ENCODE measurements around the gene ARHGAP15.

ARHGAP15 gene

GRCh38 chr2:143229952-143230351 lies 100.7 kb downstream of the ARHGAP15 start:
- no peaks in the 10 kb centered on the region for H4K20me1 ChIP-seq (ENCODE audit: low read depth, low read length)
- H3K9ac ChIP-seq (ENCODE audit: low read length), result no peak overlapping the region
- TF ChIP-seq EZH2phosphoT487 (conservative IDR thresholded peaks at IDR 0.05; ENCODE audit: low read length), result no peak
- no peak for TF ChIP-seq CTCF (IDR thresholded peaks at IDR 0.05; ENCODE audit: insufficient read depth, low read length, poor library complexity, severe bottlenecking)
- H3K4me3 ChIP-seq (ENCODE audit: insufficient read depth, low read length, poor library complexity, severe bottlenecking), result no peak overlapping the region
- no peaks in the 10 kb centered on the region for H3K27me3 ChIP-seq (ENCODE audit: low read length)
- no peaks in the 10 kb centered on the region for H3F3A ChIP-seq (ENCODE audit: insufficient read depth)
- H3K9me3 ChIP-seq (ENCODE audit: insufficient read depth, low read length), result no peaks in the 10 kb centered on the region
- H3K27ac ChIP-seq (ENCODE audit: low read depth, low read length), result no peak overlapping the region
- peaks cover 17% of the 10 kb centered on the region; the same call in 1 of the 2 replicates for H3K36me3 ChIP-seq (ENCODE audit: low read length)
- no peak overlapping the region for H3K4me2 ChIP-seq (ENCODE audit: low read depth, low read length, poor library complexity, severe bottlenecking)
- H3K79me2 ChIP-seq (ENCODE audit: insufficient read depth, low read length), result no peaks in the 10 kb centered on the region
- no peak overlapping the region for H2AFZ ChIP-seq (ENCODE audit: low read depth, low read length, severe bottlenecking)
- H3K9me2 ChIP-seq (replicated peaks; ENCODE audit: insufficient read depth, low read length), result no peaks in the 10 kb centered on the region

GRCh38 chr2:143230506-143231253 lies 101.5 kb downstream of the ARHGAP15 start:
- no peaks in the 10 kb centered on the region for H3K79me2 ChIP-seq (ENCODE audit: insufficient read depth, low read length)
- no peaks in the 10 kb centered on the region for H3K27me3 ChIP-seq (ENCODE audit: low read length)
- TF ChIP-seq EZH2phosphoT487 (conservative IDR thresholded peaks at IDR 0.05; ENCODE audit: low read length), result no peak
- no peak for TF ChIP-seq CTCF (IDR thresholded peaks at IDR 0.05; ENCODE audit: insufficient read depth, low read length, poor library complexity, severe bottlenecking)
- no peak overlapping the region for H3K4me3 ChIP-seq (ENCODE audit: insufficient read depth, low read length, poor library complexity, severe bottlenecking)
- H3K9me3 ChIP-seq (ENCODE audit: insufficient read depth, low read length), result no peaks in the 10 kb centered on the region
- H4K20me1 ChIP-seq (ENCODE audit: low read depth, low read length), result no peaks in the 10 kb centered on the region
- H3K9me2 ChIP-seq (replicated peaks; ENCODE audit: insufficient read depth, low read length), result no peaks in the 10 kb centered on the region
- H3K36me3 ChIP-seq (ENCODE audit: low read length), result peaks cover 17% of the 10 kb centered on the region; the same call in 1 of the 2 replicates
- H3K9ac ChIP-seq (ENCODE audit: low read length), result no peak overlapping the region
- no peaks in the 10 kb centered on the region for H3F3A ChIP-seq (ENCODE audit: insufficient read depth)
- H3K4me2 ChIP-seq (ENCODE audit: low read depth, low read length, poor library complexity, severe bottlenecking), result no peak overlapping the region
- no peak overlapping the region for H3K27ac ChIP-seq (ENCODE audit: low read depth, low read length)
- no peak overlapping the region for H2AFZ ChIP-seq (ENCODE audit: low read depth, low read length, severe bottlenecking)

GRCh38 chr2:143231254-143231645 lies 102.0 kb downstream of the ARHGAP15 start:
- Histone ChIP-seq H3K36me3 (ENCODE audit: low read length) (peaks cover 17% of the 10 kb centered on the region; the same call in 1 of the 2 replicates), H3K79me2 (ENCODE audit: insufficient read depth, low read length) (no peaks in the 10 kb centered on the region), H3K9me3 (ENCODE audit: insufficient read depth, low read length) (no peaks in the 10 kb centered on the region), H3K4me3 (ENCODE audit: insufficient read depth, low read length, poor library complexity, severe bottlenecking) (no peak overlapping the region), H3K9ac (ENCODE audit: low read length) (no peak overlapping the region), H3K27ac (ENCODE audit: low read depth, low read length) (no peak overlapping the region), H3K4me2 (ENCODE audit: low read depth, low read length, poor library complexity, severe bottlenecking) (no peak overlapping the region), H3F3A (ENCODE audit: insufficient read depth) (no peaks in the 10 kb centered on the region), H3K27me3 (ENCODE audit: low read length) (no peaks in the 10 kb centered on the region), H4K20me1 (ENCODE audit: low read depth, low read length) (no peaks in the 10 kb centered on the region), H3K9me2 (replicated peaks; ENCODE audit: insufficient read depth, low read length) (no peaks in the 10 kb centered on the region), H2AFZ (ENCODE audit: low read depth, low read length, severe bottlenecking) (no peak overlapping the region)
- TF ChIP-seq EZH2phosphoT487 (conservative IDR thresholded peaks at IDR 0.05; ENCODE audit: low read length), result no peak
- no peak for TF ChIP-seq CTCF (IDR thresholded peaks at IDR 0.05; ENCODE audit: insufficient read depth, low read length, poor library complexity, severe bottlenecking)

All from SU-DHL-6 (cell line).